Uterus (tissue), 4 donors: Measurements from ENCODE around the gene BMPR1A. TPM values are rescaled to one million over a fixed set of nuclear protein-coding genes. Genes with fewer than 3 reads are reported as not detected.

Experiments used
- DNase-seq, 2 donors: peaks; one replicate each; pipeline ENCODE4 v3.0.0-alpha.2; 2019 to 2020
- H3K27ac ChIP-seq, 2 donors: fragments of 200-600 bp; sonication (generic); 1 replicate in 1 of 2; 2 replicates in 1 of 2; pipeline ENCODE4 v1.5.1; 2016 to 2018
- H3K27me3 ChIP-seq, 2 donors: fragments of 200-600 bp; sonication (generic); one replicate each; pipeline ENCODE4 v1.5.1; 2018 to 2019; ENCODE audit warnings: control low read depth in 1 of 2
- H3K36me3 ChIP-seq, 2 donors: fragments of 200-600 bp; sonication (generic); one replicate each; pipeline ENCODE4 v1.5.1; 2019; ENCODE audit warnings: control low read depth in 1 of 2
- H3K4me1 ChIP-seq, 2 donors: fragments of 200-600 bp; sonication (generic); one replicate each; pipeline ENCODE4 v1.5.1; 2018 to 2019; ENCODE audit warnings: control low read depth in 1 of 2
- H3K4me3 ChIP-seq, 2 donors: fragments of 200-600 bp; sonication (generic); 1 replicate in 1 of 2; 2 replicates in 1 of 2; pipeline ENCODE4 v1.5.1; 2018 to 2019; ENCODE audit warnings: mild to moderate bottlenecking in 1 of 2
- H3K9me3 ChIP-seq, 2 donors: fragments of 200-600 bp; sonication (generic); one replicate each; pipeline ENCODE4 v1.5.1; 2019; ENCODE audit warnings: control low read depth in 1 of 2
- POLR2A ChIP-seq, 2 donors: fragments of 450-650 bp; IDR thresholded peaks; one replicate each; pipeline ENCODE4 v1.6.1; 2016; ENCODE audit warnings: antibody characterized with exemption in 2 of 2, mild to moderate bottlenecking in 1 of 2, moderate library complexity in 1 of 2
- intact Hi-C: fragments of 100-400 bp; cut with DNase I; formaldehyde crosslinking; loops from one replicate; pipeline ENCODE4 v1.15.1; 2023; ENCODE audit warnings: low total_unique reads
- total RNA-seq, 4 donors: library from RNA; depleted of rRNA in 3 of 4; stranded (reverse); fragments of >200 nt in 3 of 4; gene quantifications; one replicate each; pipeline versions ENCODE4 v1.1.0 to v1.2.4, GENCODE V29; 2014 to 2023
- TF ChIP-seq, protein P1 (sequence below), 4 experiments: fragments of 200-600 bp in 2 of 4; fragments of 450-650 bp in 2 of 4; sonication (generic) in 2 of 4; IDR thresholded peaks; one replicate each; pipeline ENCODE4 v1.5.1; 2016 to 2019; ENCODE audit warnings: antibody characterized with exemption in 4 of 4, mild to moderate bottlenecking in 2 of 4, moderate library complexity in 1 of 4
- donor health status: DM: yes; HTN: yes; CAD: no.

Gene BMPR1A
- total RNA-seq, 4 donors from 2014 or later: 27.4 to 175 (median 69.2) TPM

DNA sequence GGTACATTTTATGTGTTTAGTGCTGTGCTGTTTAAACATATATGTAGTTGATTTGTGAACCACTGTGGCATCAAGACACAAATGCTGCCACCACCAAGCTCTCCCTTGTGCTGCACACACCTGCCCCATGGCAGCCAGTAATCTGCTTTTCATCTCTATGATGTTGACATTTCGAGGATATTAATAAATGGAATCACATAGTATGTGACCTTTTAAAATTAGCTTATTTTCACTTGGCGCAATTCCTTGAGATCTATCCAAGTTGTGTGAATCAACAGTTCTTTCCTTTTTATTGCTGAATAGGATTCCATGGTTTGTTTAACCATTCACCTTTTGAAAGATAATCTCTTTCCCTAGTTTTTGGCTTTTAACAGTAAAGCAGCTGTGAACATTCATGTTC lies 73.1 kb downstream of the BMPR1A start:
- H3K9me3 ChIP-seq: no peaks in the 10 kb centered on the region
- H3K4me3 ChIP-seq: no peak overlapping the region
- peaks cover 0 to 3% of the 10 kb centered on the region in 2 donors for H3K4me1 ChIP-seq
- intact Hi-C loops: no loop called here
- no peaks in the 10 kb centered on the region for H3K36me3 ChIP-seq
- H3K27ac ChIP-seq: peak overlapping the region in 1 of 2 donors; percentile 19
- no peaks in the 10 kb centered on the region for H3K27me3 ChIP-seq
- TF ChIP-seq, protein P1, sequence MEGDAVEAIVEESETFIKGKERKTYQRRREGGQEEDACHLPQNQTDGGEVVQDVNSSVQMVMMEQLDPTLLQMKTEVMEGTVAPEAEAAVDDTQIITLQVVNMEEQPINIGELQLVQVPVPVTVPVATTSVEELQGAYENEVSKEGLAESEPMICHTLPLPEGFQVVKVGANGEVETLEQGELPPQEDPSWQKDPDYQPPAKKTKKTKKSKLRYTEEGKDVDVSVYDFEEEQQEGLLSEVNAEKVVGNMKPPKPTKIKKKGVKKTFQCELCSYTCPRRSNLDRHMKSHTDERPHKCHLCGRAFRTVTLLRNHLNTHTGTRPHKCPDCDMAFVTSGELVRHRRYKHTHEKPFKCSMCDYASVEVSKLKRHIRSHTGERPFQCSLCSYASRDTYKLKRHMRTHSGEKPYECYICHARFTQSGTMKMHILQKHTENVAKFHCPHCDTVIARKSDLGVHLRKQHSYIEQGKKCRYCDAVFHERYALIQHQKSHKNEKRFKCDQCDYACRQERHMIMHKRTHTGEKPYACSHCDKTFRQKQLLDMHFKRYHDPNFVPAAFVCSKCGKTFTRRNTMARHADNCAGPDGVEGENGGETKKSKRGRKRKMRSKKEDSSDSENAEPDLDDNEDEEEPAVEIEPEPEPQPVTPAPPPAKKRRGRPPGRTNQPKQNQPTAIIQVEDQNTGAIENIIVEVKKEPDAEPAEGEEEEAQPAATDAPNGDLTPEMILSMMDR (IDR thresholded peaks at IDR 0.05): no peak
- no peak for TF ChIP-seq POLR2A (IDR thresholded peaks at IDR 0.05)
- DNase-seq: no peak

DNA sequence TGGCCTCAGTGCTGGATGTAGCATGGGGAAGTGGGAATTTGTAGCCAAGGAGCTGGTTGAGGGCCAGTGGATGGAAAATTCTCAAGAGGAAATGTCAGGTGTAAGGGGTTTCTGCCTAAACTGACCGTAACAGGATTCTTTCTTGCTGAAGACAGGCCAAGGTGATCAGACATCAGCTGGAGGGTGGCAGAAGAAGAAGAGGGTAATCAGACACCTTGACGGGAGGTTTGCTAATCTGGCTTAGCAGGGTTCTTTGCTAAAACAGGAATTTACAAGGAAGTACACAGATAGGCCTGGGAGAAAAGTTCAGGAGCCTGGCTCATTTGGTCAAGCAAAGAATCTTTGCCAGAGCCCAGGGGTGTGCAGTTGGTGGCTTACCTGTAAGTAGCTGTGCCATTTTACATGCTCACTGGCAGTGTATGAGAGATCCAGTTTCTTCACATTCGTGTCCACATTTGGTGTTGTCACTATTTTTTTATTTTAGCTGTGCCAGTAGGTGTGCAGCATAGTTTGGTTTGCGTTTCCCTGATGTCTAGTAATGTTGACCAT lies 73.7 kb downstream of the BMPR1A start:
- H3K4me1 ChIP-seq: peaks cover 0 to 3% of the 10 kb centered on the region in 2 donors
- no peaks in the 10 kb centered on the region for H3K36me3 ChIP-seq
- no peaks in the 10 kb centered on the region for H3K9me3 ChIP-seq
- intact Hi-C loops: no loop called here
- peak overlapping the region in 1 of 2 donors; percentile 19 for H3K27ac ChIP-seq
- H3K4me3 ChIP-seq: no peak overlapping the region
- DNase-seq: no peak
- TF ChIP-seq, protein P1 (IDR thresholded peaks at IDR 0.05): no peak
- no peak for TF ChIP-seq POLR2A (IDR thresholded peaks at IDR 0.05)
- H3K27me3 ChIP-seq: no peaks in the 10 kb centered on the region

DNA sequence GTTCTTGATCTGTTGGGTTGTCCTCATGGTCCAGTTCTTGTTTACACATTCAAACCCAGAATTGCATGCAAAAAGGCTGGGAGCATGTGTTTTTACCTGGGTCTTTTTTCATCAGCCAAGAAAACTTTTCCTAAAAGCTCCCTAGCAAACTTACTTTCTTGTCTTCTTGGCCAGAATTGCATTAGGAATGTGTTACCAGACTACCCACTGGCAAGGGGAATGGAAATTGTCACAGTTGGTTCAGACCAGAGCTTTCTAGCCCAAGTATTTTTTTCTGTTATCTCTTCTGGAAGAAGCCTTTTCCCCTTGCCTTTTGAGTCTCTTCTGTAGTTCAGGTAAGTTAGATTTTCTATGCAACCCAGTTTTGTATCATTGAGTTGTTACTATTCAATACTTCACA lies 77.5 kb downstream of the BMPR1A start:
- no peaks in the 10 kb centered on the region for H3K36me3 ChIP-seq
- H3K4me1 ChIP-seq: peaks cover 0 to 3% of the 10 kb centered on the region in 2 donors

GRCh38 chr10:86836044-86836443 lies 79.6 kb downstream of the BMPR1A start:
- intact Hi-C loops: no loop called here
- Histone ChIP-seq H3K9me3 (no peaks in the 10 kb centered on the region), H3K4me3 (no peak overlapping the region), H3K36me3 (no peaks in the 10 kb centered on the region), H3K27me3 (no peaks in the 10 kb centered on the region), H3K4me1 (no peaks in the 10 kb centered on the region), H3K27ac (no peak overlapping the region)
- no peak for TF ChIP-seq POLR2A (IDR thresholded peaks at IDR 0.05)
- TF ChIP-seq, protein P1 (IDR thresholded peaks at IDR 0.05): no peak
- DNase-seq: no peak

More for the DNA sequence above, 77.5 kb downstream of the BMPR1A start:
- TF ChIP-seq, protein P1 (IDR thresholded peaks at IDR 0.05): no peak
- no peak for TF ChIP-seq POLR2A (IDR thresholded peaks at IDR 0.05)
- intact Hi-C loops: no loop called here
- H3K4me3 ChIP-seq: no peak overlapping the region
- H3K9me3 ChIP-seq: no peaks in the 10 kb centered on the region
- DNase-seq: no peak
- no peaks in the 10 kb centered on the region for H3K27me3 ChIP-seq
- no peak overlapping the region for H3K27ac ChIP-seq

DNA sequence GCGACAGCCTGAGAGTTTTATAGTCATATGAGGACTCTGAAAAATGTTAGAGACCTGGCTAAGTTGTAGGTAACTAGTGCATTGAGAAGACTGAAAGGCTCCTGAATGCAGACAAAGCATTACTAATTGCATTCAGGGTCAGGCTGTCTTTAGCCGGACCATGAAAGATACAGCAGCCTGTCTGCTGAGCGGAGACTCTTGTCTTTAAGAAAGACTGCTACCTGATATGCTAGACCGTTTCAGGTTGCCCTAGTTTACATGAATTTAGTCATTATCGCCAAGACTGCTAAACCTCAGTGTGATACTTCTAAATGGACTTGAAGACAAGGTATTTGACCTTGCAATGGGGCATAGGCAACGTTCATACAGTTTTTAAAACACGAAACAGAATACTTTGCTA lies 81.2 kb downstream of the BMPR1A start:
- intact Hi-C loops: no loop called here
- TF ChIP-seq, protein P1 (IDR thresholded peaks at IDR 0.05): no peak
- no peak for TF ChIP-seq POLR2A (IDR thresholded peaks at IDR 0.05)
- H3K9me3 ChIP-seq: no peaks in the 10 kb centered on the region
- no peak overlapping the region for H3K4me3 ChIP-seq
- no peaks in the 10 kb centered on the region for H3K36me3 ChIP-seq
- H3K4me1 ChIP-seq: no peaks in the 10 kb centered on the region
- no peaks in the 10 kb centered on the region for H3K27me3 ChIP-seq
- DNase-seq: no peak
- no peak overlapping the region for H3K27ac ChIP-seq
